ENCODE measurements around the gene ADAM12.

DNA sequence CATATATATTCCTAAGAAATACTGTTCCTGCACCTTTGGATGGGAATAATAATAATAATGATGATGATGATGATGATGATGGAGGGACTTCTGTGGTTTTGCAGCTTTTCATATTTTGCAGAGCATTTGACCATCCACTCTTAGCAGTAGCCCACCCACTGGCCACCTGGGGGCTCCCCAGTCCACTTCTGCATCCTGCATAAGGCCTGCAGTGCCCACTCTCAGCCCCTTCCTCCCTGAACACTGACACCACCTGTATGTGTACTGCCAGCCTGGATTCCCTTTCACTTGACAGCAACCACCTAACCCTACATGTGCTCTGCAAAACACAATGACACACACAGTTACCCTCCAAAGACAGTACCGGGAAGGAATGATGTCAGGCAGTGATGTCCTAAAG is 131.4 kb downstream of the ADAM12 start:
- no peak for TF ChIP-seq POLR2A (IDR thresholded peaks at IDR 0.05)
- TF ChIP-seq, protein P1, sequence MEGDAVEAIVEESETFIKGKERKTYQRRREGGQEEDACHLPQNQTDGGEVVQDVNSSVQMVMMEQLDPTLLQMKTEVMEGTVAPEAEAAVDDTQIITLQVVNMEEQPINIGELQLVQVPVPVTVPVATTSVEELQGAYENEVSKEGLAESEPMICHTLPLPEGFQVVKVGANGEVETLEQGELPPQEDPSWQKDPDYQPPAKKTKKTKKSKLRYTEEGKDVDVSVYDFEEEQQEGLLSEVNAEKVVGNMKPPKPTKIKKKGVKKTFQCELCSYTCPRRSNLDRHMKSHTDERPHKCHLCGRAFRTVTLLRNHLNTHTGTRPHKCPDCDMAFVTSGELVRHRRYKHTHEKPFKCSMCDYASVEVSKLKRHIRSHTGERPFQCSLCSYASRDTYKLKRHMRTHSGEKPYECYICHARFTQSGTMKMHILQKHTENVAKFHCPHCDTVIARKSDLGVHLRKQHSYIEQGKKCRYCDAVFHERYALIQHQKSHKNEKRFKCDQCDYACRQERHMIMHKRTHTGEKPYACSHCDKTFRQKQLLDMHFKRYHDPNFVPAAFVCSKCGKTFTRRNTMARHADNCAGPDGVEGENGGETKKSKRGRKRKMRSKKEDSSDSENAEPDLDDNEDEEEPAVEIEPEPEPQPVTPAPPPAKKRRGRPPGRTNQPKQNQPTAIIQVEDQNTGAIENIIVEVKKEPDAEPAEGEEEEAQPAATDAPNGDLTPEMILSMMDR (IDR thresholded peaks at IDR 0.05): no peak
